ENCODE data around the gene AUTS2. TPM values are rescaled to one million over a fixed set of nuclear protein-coding genes. Genes with fewer than 3 reads are reported as not detected.

The AUTS2 gene
- total RNA-seq, 1 experiment from 2014 or later = 256 TPM

- peaks cover 54 to 64% of the 10 kb centered on the region in 2 experiments for H3K4me1 Mint-ChIP-seq
- no peak overlapping the region for H3K18ac ChIP-seq (ENCODE audit: insufficient read length, low read depth, low read length)
- H3K4me1 ChIP-seq (ENCODE audit: insufficient read depth, low read length) = peaks cover 3% of the 10 kb centered on the region; the same call in 1 of the 2 replicates
- no peak overlapping the region for H2BK15ac ChIP-seq (ENCODE audit: low read depth, low read length)
- WGBS (ENCODE audit: extremely low coverage, insufficient read length, low lambda C conversion rate) = no CpG with 5 or more reads among the region's 3 CpGs
- H3K9me3 ChIP-seq (ENCODE audit: control insufficient read depth, low read depth, low read length) = no peaks in the 10 kb centered on the region
- H3K56ac ChIP-seq (ENCODE audit: insufficient read length, low read depth, low read length) = no peak overlapping the region
- H3K9ac ChIP-seq (ENCODE audit: extremely low read depth, insufficient read length, low read length) = no peak overlapping the region
- no peak overlapping the region for H2BK20ac ChIP-seq (ENCODE audit: low read depth, low read length, poor library complexity, severe bottlenecking)
- H3K14ac ChIP-seq (ENCODE audit: insufficient read depth, low read length) = no peak overlapping the region
- H3K9me3 Mint-ChIP-seq = no peaks in the 10 kb centered on the region
- H2AFZ ChIP-seq (ENCODE audit: low read length) = no peak overlapping the region
- peak overlapping the region in 2 of 3 experiments; percentile 70 to 75; a peak in 3 of 7 replicates for H3K27ac Mint-ChIP-seq
- H3K36me3 Mint-ChIP-seq (ENCODE audit: insufficient read depth in 1 of 3, low read depth in 3 of 3) = no peaks in the 10 kb centered on the region
- no peak overlapping the region for H2BK12ac ChIP-seq (ENCODE audit: insufficient read length, low read depth, low read length)
- H4K8ac ChIP-seq (replicated peaks; ENCODE audit: insufficient read length, low read depth, low read length) = no peak overlapping the region
- no peaks in the 10 kb centered on the region for H3K23me2 ChIP-seq (ENCODE audit: insufficient read length, low read depth, low read length, poor library complexity, severe bottlenecking)
- no peak overlapping the region for H3T11ph ChIP-seq (ENCODE audit: low read length)
- no peak overlapping the region for H3K4me3 Mint-ChIP-seq
- H3K23ac ChIP-seq (ENCODE audit: insufficient read length, low read depth, low read length) = no peak overlapping the region
- H3K79me2 ChIP-seq (ENCODE audit: insufficient read depth, low read length) = no peaks in the 10 kb centered on the region
- H4K20me1 ChIP-seq (ENCODE audit: control insufficient read depth, insufficient read depth, insufficient read length) = peaks cover 3% of the 10 kb centered on the region
- no peaks in the 10 kb centered on the region; the same call in 1 of the 2 replicates for H3K27me3 ChIP-seq (ENCODE audit: insufficient read depth, low read length)
- no peak overlapping the region for H3K4ac ChIP-seq (ENCODE audit: low read depth, low read length)
- no peak overlapping the region for H2AK5ac ChIP-seq (ENCODE audit: insufficient read length, low read length)
- no peak overlapping the region for H4K5ac ChIP-seq (ENCODE audit: insufficient read length, low read depth, low read length)
- no peak for DNase-seq
- H2BK5ac ChIP-seq (ENCODE audit: insufficient read length, low read length) = no peak overlapping the region
- TF ChIP-seq CTCF (conservative IDR thresholded peaks at IDR 0.05) = no peak
- H3K27me3 Mint-ChIP-seq (ENCODE audit: low read depth) = peaks cover 20% of the 10 kb centered on the region
- H4K91ac ChIP-seq (ENCODE audit: insufficient read length, low read depth, low read length) = no peak overlapping the region
- no peak overlapping the region for H2BK120ac ChIP-seq (ENCODE audit: low read depth, low read length, poor library complexity, severe bottlenecking)
- H3K27ac ChIP-seq (ENCODE audit: insufficient read length, low read depth, low read length) = no peak overlapping the region
- no peaks in the 10 kb centered on the region for H3K79me1 ChIP-seq (ENCODE audit: insufficient read depth, low read depth, low read length, poor library complexity, severe bottlenecking)
- no peak overlapping the region for H3K4me2 ChIP-seq (ENCODE audit: insufficient read depth, insufficient read length, low read length)
Measured at GRCh38 chr7:70589590-70589989, 991.3 kb downstream of the AUTS2 start.

All from H9 (cell line).